ENCODE data around the gene KIF12. TPM values are rescaled to one million over a fixed set of nuclear protein-coding genes. Genes with fewer than 3 reads are reported as not detected.
"Not testable (repeated sequence)": the region's sequence is repeated elsewhere in the genome, so short reads cannot be mapped to it uniquely, and the experiment has no call there.

KIF12 gene
- total and polyA plus RNA-seq, 2 donors (not counting 1 experiment from before 2014, with no cell fraction given) = not detected

GRCh38 chr9:114046237-114046755 lies 52.8 kb downstream of the KIF12 start:
- no peaks in the 10 kb centered on the region for H4K20me1 ChIP-seq (ENCODE audit: control insufficient read depth, extremely low read depth, insufficient read depth, low read length)
- no peak for TF ChIP-seq EZH2 (IDR thresholded peaks at IDR 0.05; ENCODE audit: low read length, missing control alignments)
- TF ChIP-seq, protein P1, sequence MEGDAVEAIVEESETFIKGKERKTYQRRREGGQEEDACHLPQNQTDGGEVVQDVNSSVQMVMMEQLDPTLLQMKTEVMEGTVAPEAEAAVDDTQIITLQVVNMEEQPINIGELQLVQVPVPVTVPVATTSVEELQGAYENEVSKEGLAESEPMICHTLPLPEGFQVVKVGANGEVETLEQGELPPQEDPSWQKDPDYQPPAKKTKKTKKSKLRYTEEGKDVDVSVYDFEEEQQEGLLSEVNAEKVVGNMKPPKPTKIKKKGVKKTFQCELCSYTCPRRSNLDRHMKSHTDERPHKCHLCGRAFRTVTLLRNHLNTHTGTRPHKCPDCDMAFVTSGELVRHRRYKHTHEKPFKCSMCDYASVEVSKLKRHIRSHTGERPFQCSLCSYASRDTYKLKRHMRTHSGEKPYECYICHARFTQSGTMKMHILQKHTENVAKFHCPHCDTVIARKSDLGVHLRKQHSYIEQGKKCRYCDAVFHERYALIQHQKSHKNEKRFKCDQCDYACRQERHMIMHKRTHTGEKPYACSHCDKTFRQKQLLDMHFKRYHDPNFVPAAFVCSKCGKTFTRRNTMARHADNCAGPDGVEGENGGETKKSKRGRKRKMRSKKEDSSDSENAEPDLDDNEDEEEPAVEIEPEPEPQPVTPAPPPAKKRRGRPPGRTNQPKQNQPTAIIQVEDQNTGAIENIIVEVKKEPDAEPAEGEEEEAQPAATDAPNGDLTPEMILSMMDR (conservative IDR thresholded peaks at IDR 0.05 in 1 of 2, IDR thresholded peaks at IDR 0.05 in 1 of 2; ENCODE audit: low read depth in 1 of 2, low read length in 2 of 2) = no peak
- H3K27ac ChIP-seq (ENCODE audit: insufficient read depth, low read length) = no peak overlapping the region
- no peaks in the 10 kb centered on the region for H3K79me2 ChIP-seq (ENCODE audit: control insufficient read depth, insufficient read depth, low read length)
- no peaks in the 10 kb centered on the region for H3K4me1 ChIP-seq (ENCODE audit: control insufficient read depth, extremely low read depth, insufficient read depth, low read length)
- no peak overlapping the region for H3K4me2 ChIP-seq (ENCODE audit: extremely low read depth, insufficient read depth, low read length)
- H3K9me3 ChIP-seq (ENCODE audit: control insufficient read depth, insufficient read depth, low read depth, low read length) = no peaks in the 10 kb centered on the region
- peaks cover 17% of the 10 kb centered on the region for H3K36me3 ChIP-seq (ENCODE audit: control insufficient read depth, insufficient read depth, low read length)
- no peak overlapping the region for H3K4me3 ChIP-seq (replicated peaks in 1 of 4; ENCODE audit: control extremely low read depth in 1 of 4, insufficient read depth in 1 of 4, low read depth in 3 of 4, low read length in 4 of 4)
- H2AFZ ChIP-seq (ENCODE audit: low read length) = no peak overlapping the region
- no peaks in the 10 kb centered on the region for H3K27me3 ChIP-seq (ENCODE audit: control insufficient read depth, insufficient read depth, low read length)
- H3K9ac ChIP-seq (ENCODE audit: insufficient read depth, low read length) = no peak overlapping the region
- DNase-seq (ENCODE audit: low read depth in 2 of 2) = no peak

- H3K9ac ChIP-seq (ENCODE audit: insufficient read depth, low read length); H3K9me3 ChIP-seq (ENCODE audit: control insufficient read depth, insufficient read depth, low read depth, low read length); H3K4me1 ChIP-seq (ENCODE audit: control insufficient read depth, extremely low read depth, insufficient read depth, low read length); H3K79me2 ChIP-seq (ENCODE audit: control insufficient read depth, insufficient read depth, low read length); H3K4me3 ChIP-seq (replicated peaks in 1 of 4; ENCODE audit: control extremely low read depth in 1 of 4, insufficient read depth in 1 of 4, low read depth in 3 of 4, low read length in 4 of 4); H3K27ac ChIP-seq (ENCODE audit: insufficient read depth, low read length); H3K36me3 ChIP-seq (ENCODE audit: control insufficient read depth, insufficient read depth, low read length); H2AFZ ChIP-seq (ENCODE audit: low read length); H3K27me3 ChIP-seq (ENCODE audit: control insufficient read depth, insufficient read depth, low read length); H4K20me1 ChIP-seq (ENCODE audit: control insufficient read depth, extremely low read depth, insufficient read depth, low read length); H3K4me2 ChIP-seq (ENCODE audit: extremely low read depth, insufficient read depth, low read length); DNase-seq (ENCODE audit: low read depth in 2 of 2): not testable (repeated sequence)
Measured at GRCh38 chr9:114043660-114044059, 55.4 kb downstream of the KIF12 start.

Other genes with a start within 250 kb of the KIF12 start
- 5.4 and 8.6 TPM in 2 replicates for gene ZNF618, start 223.0 kb downstream of the KIF12 start, total RNA-seq
- gene ZNF618, start 223.0 kb downstream of the KIF12 start, polyA plus RNA-seq = 6.6 and 6.7 TPM in 2 replicates
- 0.17 and 0.51 TPM in 2 replicates for gene AMBP, start 21.0 kb downstream of the KIF12 start, total RNA-seq
- 0.07 and 0.15 TPM in 2 replicates for gene AMBP, start 21.0 kb downstream of the KIF12 start, polyA plus RNA-seq
- 3.6 and 5.4 TPM in 2 replicates for gene COL27A1, start 56.2 kb upstream of the KIF12 start, total RNA-seq
- 2.4 and 3.3 TPM in 2 replicates for gene COL27A1, start 56.2 kb upstream of the KIF12 start, polyA plus RNA-seq
- gene ORM1, start 223.8 kb upstream of the KIF12 start, total RNA-seq = not detected in 2 replicates
- gene ORM1, start 223.8 kb upstream of the KIF12 start, polyA plus RNA-seq = not detected in 2 replicates
- gene ORM2, start 230.6 kb upstream of the KIF12 start, total RNA-seq = not detected in 2 replicates
- gene ORM2, start 230.6 kb upstream of the KIF12 start, polyA plus RNA-seq = not detected in 2 replicates

All from fibroblast of lung (primary cell).